DMS53 treated with DMSO at 0.1 percent for 48 hours (cell line): ENCODE measurements around the gene PTGES.

Experiments
- DNase-seq: peaks from one replicate; lab custom pipeline; 2025; ENCODE audit not compliant: unreplicated experiment; lab: John Stamatoyannopoulos, UW

PTGES gene

DNA sequence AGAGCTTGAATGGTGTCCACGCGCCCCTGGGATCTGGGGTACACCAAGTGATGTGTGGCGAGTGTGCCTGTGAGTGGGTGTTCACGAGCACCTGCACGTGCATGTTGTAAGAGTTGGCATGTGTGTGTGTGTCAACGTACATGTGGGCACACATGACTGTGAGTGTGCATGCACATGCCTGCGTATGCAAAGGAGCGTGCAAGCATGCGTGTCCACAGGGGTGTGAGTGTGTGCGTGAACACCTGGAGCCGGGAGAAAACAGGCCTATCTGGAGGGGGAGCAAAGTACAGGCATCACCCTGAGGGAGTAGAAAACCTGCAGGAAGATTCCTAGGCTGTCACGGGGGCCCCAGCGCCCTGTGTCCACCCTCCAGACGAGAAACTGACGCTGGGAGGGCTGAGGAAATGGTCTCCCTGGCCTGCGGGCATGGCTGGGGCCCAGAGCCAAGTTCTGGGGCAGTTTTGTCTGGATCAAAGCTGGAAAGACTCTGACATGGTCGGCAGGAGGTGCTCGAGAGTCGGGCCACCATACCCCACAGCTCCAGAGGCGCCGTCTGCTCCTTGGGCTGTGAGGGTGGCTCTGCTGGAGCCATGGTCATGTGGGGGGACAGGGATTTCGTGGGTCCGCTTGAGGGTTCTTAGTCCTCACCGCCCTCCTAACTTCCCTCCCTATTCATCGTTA is 31.8 kb downstream of the PTGES start:
- DNase-seq = no peak

DNA sequence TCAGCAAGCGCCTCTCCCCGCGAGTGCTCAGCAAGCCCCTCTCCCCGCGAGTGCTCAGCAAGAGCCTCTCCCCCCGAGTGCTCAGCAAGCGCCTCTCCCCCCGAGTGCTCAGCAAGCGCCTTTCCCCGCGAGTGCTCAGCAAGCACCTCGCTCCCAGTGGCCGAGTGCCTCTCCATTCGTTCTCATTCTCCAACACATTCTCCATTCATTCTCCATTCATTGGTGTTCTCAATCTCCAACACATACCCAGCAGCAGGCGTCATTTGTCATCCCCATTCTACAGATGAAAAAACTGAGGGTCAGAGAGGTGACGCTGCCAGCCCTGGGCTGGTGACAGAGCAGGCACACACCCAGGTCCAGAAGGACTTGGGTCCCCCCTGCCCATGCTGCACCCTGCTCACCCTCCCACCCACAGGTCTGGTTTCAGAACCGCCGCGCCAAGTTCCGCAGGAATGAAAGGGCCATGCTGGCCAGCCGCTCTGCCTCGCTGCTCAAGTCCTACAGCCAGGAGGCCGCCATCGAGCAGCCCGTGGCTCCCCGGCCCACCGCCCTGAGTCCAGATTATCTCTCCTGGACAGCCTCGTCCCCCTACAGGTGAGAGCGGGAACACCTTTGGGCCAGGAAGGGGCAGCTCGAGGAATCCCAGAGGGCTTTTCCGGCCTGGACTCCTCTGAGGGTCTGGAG is 32.5 kb downstream of the PTGES start:
- DNase-seq = no peak

DNA sequence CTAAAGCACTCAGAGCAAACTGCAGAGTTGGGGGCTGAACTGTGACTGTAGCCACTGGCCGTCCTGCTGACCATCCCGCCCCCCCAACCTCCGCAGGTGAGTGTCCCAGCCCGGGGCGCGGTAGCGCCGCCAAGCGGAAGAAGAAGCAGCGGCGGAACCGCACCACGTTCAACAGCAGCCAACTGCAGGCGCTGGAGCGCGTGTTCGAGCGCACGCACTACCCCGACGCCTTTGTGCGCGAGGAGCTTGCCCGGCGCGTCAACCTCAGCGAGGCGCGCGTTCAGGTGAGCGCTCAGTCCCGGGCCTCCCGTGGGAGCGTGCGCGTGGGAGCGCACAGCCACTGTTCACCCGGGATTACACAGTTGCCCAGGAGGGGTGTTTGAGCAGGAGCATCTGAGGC is 33.7 kb downstream of the PTGES start:
- DNase-seq = no peak

DNA sequence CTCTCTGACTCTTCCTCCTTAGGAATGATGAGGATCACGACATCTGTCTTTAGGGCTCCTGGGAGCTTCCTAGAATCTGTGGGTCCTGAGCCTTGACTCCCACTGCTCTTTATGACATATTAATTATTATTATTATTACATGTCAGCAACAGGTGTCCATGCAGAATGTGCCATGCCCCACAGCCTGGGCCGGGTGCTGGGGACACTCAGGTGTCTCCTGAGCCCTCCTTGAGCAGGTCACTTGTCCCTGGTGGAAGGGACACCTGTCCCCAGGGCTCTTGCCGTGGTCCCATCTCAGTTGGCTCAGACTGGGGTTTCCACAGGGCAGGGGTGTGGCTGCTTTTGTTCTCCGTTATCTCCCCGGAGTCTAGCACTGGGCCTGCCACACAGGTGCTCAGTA is 34.2 kb downstream of the PTGES start:
- no peak for DNase-seq

DNA sequence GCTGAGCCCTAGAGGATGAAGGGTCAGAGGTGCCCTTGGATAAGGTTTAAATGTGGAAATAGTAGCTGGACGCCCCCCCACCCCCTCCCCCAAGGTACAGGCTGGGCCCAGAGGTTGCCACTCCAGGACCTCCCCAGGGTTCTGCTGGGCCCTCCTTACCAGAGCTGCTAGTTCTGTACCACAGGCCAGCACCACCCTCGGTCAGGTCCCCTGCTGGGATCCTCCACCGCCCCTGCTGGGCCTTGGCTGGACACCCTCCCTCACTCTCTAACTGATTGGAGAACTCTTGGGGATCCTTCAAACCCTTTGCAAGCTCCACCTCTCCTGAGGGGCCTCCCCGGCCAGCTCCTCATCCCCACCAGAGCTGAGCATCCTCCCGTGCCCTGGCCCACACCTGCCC is 34.9 kb downstream of the PTGES start:
- DNase-seq = no peak

DNA sequence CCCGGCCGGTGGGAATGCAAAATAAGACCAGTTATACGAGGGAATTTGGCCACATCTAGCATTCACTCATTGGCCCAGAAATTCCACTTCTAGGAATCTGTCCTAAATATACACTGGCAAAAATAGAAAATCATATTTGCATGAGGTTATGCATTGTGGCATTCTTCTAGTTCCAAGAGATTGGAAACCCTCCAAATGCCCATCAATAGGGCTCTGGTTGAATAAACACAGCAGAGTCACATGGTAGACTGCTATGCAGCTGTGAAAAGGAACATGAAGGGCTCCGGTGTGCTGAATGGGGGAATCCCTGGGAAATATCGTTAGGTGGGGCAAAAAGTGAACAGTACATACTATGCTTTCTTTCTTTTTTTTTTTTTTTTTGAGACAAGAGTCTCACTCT is 36.8 kb downstream of the PTGES start:
- DNase-seq = no peak

DNA sequence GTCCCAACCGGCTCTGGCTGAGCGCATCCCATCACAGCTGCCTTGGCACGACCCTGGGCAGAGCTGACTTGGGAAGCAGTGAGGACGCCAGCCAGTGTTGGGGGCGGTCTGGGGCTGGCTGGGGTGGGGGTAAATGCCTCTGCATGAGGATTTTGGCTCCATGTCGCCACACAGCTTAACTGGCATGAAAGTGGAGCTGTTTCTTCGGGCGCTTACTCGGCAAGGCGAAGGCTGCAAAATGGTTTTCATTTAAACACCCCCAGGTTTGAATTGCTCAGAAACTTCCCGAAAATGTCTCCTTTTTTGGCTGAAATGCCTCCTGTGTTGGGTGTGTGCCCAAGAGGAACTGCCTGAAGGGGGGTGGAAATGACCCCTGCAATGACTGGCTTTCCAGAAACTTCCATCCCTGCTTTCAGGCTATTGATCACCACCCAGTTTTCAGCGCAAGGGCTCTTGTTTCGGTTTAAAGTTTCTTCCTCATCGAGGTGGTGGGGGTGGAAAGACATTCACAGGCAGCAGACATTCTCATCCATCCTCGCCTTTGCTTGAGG is 38.3 kb downstream of the PTGES start:
- DNase-seq = no peak

DNA sequence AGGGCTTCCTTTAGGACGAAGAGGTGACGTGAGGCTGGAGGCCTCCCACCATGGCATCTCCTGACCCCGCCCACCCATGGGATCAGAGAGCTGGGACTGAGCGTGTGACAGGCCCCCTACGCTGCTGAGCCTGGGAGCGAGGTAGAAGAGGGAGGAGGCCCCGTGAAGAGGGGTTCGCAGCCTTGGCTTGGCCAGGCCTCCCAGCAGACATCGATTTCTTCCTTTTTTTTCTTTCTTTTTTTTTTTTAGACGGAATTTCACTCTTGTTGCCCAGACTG is 39.5 kb downstream of the PTGES start:
- no peak for DNase-seq

DNA sequence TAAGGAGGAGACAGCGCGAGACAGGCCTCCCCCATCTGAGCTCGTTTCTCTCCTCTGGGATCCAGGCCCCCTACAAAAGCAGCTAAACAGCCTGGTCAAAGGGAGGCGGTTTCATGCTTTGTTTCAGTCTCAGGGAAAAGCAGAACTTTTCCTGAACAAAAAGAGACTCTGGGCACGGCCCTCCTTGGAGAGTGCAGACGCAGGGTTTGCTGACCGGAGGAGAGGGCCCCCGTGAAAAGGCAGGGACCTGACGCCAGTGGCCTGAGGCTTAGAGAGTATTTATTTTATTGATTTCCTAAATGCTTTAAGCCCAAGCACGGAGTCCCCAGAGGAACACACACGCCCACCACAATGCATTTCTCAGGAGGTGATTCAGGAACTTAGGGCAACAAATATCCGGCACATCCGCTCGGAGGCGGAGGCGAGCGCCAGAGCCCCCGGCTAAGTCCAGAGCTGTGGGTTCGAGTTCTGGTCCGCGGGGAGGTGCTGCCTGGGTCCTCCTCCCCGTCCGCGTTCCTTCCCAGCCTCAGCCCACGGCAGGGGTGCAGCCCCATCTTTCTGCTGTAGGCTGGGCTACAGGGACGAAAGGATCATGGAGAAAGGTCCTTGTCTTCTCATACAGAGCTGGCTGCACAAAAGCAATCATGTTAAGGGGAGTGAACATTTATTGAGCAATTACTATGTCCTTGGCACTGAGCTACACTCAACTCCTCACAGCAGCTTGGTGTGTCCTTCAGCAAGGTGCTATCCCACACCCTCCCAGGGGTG is 40.0 kb downstream of the PTGES start:
- no peak for DNase-seq

DNA sequence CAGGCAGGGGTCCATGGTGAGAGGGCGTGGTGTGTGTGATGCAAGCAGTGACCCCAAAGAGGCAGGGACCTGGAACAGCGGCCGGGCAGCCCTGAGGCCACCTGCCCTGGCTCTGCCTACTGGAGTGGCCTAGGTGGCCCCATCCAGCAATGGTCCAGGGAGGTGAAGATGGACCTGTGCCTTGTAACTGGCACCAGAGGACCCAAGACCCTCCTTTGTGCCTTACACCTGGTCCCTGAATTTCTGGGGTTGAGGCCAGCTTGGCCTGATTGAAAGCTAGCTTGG is 42.7 kb downstream of the PTGES start:
- no peak for DNase-seq

DNA sequence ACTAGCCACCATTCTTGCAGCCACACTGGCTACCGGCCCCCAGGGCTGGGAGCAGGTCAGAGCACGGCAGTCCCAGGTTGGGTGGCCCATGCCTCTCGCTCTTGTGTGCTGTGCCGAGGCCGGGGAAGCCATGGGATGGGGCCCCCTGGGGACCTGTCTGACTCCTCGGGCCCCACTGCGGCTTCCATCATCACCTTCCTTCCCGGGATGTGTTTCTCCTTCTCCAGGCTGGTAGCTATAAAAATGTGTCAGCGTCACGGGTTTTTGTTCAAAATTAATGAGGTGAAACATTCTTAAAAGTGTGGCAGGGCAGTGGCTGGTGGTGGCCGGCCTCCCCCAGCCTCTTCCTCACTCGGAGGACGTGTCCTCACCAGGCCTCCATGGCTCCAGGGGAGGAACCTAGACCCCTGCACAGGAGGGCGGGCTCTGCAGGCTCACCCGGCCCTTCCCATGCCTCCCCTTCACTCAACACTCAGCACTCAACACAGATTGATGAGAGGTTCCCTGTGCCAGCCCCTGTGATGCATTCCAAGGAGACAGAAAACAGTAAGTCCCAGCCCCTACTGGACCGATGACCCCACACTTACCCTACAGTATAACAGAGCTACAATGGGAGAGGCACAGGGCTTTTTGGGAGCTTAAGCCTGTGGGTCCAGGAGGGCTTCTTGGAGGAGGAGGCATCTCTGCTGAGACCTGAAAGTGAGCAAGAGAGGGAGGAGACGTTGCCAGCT is 43.2 kb downstream of the PTGES start:
- DNase-seq = no peak

DNA sequence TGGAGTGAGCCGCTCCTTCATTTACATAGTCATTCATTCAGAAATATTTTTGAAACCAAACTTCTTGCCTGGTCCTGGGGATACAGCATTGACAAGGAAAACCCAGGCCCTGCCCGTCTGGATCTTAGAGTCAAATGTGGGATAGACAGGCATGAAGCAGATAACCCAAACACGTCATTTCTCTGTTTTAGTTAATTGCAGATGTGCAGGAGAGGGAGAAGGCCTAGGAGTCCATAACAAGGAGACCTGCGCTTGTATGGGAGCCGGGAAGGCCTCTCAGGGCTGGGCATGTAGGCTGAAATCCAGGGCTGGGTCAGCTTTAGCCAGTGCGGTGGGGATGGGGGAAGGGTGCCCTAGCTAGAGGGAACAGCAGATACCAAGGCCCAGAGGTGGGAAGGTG is 44.0 kb downstream of the PTGES start:
- DNase-seq = no peak

DNA sequence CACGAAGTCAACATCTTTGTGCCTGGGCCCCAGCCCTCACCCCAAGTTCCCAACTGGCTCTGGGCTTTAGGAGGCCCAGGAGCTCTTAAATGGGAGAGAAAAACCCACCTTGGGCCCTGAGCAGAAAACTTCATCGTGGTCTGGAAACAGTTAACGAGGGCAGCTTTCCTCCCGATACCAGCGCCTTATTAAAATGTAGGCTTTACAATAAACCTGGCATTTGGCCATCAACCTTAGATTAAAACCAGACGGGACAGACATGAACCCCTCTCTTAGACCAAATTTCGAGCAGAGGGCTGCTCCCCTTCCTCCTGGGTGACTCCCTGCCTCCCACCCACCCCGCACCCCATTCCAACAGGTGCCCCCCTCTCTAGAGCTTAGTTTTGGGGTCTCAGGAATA is 48.0 kb downstream of the PTGES start:
- DNase-seq = no peak

DNA sequence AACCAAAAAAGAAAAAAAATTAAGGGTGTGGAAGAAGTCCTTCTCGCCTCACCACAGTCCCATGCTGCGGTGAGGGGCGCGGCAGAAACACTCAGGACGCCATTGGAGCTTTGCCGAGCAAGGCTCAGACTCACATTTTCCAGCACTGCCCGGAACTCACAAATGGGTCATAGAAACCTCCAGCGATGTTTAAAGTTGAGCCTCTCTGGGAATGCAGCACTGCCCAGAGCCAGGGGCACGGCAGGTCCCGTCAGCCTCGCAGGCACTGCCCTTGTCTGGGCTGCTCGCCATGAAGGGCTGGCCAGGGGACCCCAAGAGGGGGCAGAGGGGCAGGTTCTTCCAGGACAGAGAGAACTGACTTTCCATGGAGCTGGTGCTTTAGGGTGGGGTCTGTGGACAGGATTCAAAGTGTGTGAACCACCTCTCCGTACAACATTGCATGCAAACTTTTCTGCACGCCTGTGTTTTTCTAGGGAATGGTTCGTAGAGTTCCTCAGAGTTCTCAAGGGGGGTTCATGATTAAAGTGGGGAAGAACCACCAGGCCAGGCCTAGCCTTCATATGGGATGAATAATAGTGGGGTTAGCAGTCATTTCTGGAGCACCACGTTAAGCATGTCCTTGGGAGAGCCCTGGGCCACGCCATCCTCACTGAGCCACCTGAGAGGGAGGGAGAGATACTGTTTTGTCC is 49.0 kb downstream of the PTGES start:
- DNase-seq = no peak

DNA sequence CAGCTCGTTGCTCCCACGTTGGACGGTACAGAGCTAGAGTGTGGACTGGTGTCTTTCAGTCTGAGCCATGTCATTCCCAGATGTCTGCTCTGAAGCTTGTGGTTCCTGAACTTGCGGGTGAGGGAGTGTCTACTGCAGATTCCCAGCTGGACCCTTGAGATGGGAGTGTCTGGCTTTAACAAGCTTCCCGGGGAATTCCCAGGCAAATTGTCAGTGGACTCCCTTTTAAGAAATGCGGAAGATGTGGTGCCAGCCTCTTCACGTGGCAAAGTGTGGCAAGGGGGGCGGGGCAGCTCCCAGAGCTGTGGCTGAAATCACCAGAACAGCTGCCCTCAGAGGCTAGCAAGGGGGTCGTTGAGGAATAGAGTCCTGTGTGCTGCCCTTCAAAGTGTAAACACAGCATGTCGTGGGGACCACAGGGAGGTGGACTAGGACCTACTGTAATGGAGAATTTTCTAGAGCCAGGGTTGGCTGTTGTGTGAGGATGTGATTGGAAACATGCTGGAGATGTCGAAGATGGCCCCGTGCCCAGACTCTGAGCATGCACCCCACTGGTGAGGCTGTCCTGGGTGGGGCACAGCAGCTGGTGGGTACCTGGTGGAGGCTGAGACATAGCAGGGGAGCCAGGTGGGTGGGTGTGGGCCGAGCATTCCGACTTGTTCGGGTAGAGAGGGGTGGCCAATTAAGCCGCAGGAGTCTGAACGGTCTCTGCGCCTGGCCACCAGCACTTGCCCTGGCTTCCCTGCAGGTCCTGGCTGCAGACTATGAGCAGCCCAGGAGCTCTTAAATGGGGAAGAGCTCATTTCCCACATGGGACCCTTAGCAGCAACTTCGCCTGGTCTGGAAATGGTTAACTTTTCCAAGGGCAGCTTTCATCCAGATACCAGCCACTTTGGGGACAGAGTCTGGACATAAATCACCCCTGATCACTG is 50.0 kb downstream of the PTGES start:
- no peak for DNase-seq

DNA sequence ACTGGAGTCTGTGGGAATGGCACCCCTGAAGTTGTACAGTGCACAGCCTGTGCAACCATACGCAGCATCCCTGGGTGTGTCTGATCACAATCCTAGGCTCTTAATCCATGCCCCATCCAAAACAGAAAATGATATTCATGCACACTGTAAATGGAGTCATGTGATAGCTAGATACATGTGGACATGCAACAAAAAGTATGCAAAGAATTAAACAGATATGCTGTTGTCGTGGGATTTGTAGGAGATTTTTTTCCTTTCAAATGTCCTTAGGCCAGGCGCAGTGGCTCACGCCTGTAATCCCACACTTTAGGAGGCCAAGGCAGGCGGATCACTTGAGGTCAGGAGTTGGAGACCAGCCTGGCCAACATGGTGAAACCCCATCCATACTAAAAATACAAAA is 51.3 kb downstream of the PTGES start:
- DNase-seq = no peak

DNA sequence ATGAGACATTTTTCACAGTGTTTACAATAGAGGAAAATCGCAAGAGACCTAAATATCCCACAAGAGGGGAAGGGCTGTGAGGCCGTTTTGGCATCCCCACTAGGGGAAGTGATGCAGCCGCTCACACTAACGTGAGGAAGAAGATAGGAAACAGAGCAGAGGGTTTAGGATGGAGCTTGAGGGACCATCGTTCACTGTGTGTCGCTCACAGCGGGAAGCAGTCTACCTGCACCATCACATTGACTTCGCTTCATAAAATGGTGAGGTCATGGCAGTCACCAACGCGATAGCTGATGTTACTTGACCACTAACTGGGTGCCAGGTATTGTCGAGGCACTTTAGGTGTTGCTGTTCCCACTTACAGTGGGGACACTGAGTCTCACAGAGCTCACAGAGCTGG is 51.8 kb downstream of the PTGES start:
- DNase-seq = no peak

DNA sequence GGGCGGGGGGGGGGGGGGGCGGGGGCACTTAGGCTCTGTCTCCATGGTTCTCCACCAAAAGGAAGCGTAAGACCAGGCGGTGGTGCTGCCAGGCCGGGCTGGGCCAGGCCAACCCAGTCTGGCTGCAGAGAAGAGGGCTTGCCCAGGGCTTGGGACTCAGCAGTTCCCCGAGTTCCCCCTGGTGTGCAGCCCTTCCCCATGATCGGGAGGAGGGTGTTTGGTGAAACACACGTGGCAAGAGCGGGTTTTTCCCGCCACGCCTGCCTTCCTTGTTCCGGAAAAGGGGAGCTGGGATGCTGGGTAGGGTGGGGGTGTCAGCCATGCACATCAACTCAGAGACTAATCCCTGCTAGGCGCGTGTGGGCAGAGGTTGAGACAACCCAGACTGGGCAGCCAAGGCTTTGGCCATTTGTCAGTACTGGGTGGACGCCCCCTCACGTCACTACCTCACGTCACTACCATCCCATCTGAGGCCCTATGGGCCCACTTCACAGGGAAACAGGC is 54.5 kb downstream of the PTGES start:
- no peak for DNase-seq

DNA sequence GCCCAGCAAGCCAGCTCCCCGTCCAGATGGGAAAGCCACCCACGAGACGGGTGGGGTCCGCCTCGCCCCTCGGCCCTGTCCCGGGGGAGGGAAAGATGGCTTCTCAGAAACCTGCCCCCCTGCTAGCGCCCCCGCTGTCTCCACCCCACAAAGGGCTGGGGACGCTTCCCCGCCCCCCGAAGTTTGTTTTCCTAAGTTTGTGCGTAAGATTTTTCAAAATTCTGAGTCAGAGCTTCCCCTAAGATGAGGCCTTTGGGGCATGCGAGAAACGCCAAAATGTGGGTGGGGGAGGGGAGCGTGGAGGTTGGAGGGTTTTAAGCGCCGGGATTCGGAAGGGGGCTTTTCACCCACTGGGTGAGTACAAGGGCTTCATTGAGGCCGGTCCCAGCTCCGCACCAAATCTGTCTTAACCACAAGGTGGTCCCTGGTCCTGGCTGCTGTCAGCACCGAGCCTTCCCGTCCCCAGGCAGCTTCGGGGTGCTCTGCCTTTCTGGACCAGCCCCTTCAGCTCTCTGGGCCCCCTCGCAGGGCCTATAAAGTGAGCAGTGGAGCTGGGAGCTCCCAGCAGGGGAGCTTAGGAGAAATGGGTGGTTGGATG is 55.1 kb downstream of the PTGES start:
- no peak for DNase-seq
